ENCODE results near the gene ZCCHC7. TPM values are rescaled to one million over a fixed set of nuclear protein-coding genes. Genes with fewer than 3 reads are reported as not detected.

Gene ZCCHC7
- total and polyA plus RNA-seq, 2 experiments from 2014 or later: 29.8 to 38.8 TPM

DNA sequence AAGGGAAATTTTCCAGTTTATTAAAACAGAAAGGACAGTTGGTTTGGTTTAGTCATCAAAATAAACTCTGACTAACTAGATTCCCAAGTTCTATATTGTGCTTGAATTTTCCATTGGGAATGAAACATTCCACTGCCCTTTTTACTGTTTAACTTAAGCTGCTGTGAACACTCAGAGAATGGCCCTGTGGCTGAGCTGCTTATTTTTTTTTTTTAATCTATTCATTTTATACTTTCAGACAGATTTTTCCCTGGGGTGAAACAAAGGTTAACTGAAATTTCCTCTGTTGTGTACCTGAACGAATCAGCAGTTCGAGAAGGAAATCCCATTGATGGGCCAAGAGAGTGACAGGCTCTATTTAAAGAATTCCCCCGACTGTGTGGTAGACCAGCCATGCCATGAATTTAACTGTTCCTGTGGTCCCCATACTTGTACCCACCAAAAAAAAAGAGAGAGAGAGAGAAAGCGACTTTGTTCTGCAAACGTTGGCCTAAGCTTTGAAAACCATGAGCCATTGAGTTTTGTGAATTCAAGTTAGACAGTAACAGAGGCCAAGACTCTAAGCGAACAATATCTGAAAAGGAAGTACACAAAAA is 163.5 kb downstream of the ZCCHC7 start:
- ATAC-seq (peak; percentile 68), DNase-seq (ENCODE audit: low spot score) (peak; percentile 21)
- Histone ChIP-seq H3K27me3 (ENCODE audit: insufficient read depth) (no peaks in the 10 kb centered on the region), H3F3A (replicated peaks; ENCODE audit: low read depth) (no peaks in the 10 kb centered on the region), H4K20me1 (replicated peaks; ENCODE audit: insufficient read depth) (no peaks in the 10 kb centered on the region), H3K4me2 (peak overlapping the region; percentile 44; the same call in 1 of the 2 replicates), H3K79me2 (replicated peaks; ENCODE audit: insufficient read depth) (peaks cover 16% of the 10 kb centered on the region), H3K4me1 (ENCODE audit: insufficient read depth) (peaks cover 19% of the 10 kb centered on the region), H3K36me3 (ENCODE audit: insufficient read depth) (no peaks in the 10 kb centered on the region), H2AFZ (no peak overlapping the region), H3K27ac (ENCODE audit: low read depth) (no peak overlapping the region), H3K4me3 (no peak overlapping the region), H3K9me2 (ENCODE audit: insufficient read depth) (no peaks in the 10 kb centered on the region)
- no peaks in the 10 kb centered on the region; the same call in 2 of the 3 replicates for H3K9me3 Mint-ChIP-seq
- H3K4me1 Mint-ChIP-seq: peaks cover 10% of the 10 kb centered on the region
- no peak overlapping the region for H3K4me3 Mint-ChIP-seq
- H3K27me3 Mint-ChIP-seq (ENCODE audit: insufficient read depth, low read depth, poor library complexity): peaks cover 1% of the 10 kb centered on the region
- peak overlapping the region; percentile 9; the same call in 1 of the 2 replicates for H3K27ac Mint-ChIP-seq
- no peaks in the 10 kb centered on the region for H3K36me3 Mint-ChIP-seq (ENCODE audit: low read depth)
- TF ChIP-seq EZH2 (IDR thresholded peaks at IDR 0.05; ENCODE audit: low read depth, unreplicated experiment) (no peak), EZH2phosphoT487 (IDR thresholded peaks at IDR 0.05; ENCODE audit: unreplicated experiment) (no peak), REST (IDR thresholded peaks at IDR 0.05; ENCODE audit: unreplicated experiment) (no peak), ETS1 (IDR thresholded peaks at IDR 0.05) (no peak), ZNF331 (CRISPR knock-in tag; IDR thresholded peaks at IDR 0.05; ENCODE audit: low read depth) (no peak), STAT1 (IDR thresholded peaks at IDR 0.05; ENCODE audit: unreplicated experiment) (no peak), ZNF114 (CRISPR knock-in tag; IDR thresholded peaks at IDR 0.05) (no peak), JUNB (IDR thresholded peaks at IDR 0.05; ENCODE audit: unreplicated experiment) (no peak), NANOG (IDR thresholded peaks at IDR 0.05; ENCODE audit: borderline replicate concordance) (no peak), CTCF (conservative IDR thresholded peaks at IDR 0.05; ENCODE audit: low read depth in 2 of 2) (no peak), CREB1 (CRISPR knock-in tag; IDR thresholded peaks at IDR 0.05; ENCODE audit: low read depth) (no peak), POLR2AphosphoS5 (IDR thresholded peaks at IDR 0.05; ENCODE audit: low read depth) (no peak)
- TF ChIP-seq, protein P1, sequence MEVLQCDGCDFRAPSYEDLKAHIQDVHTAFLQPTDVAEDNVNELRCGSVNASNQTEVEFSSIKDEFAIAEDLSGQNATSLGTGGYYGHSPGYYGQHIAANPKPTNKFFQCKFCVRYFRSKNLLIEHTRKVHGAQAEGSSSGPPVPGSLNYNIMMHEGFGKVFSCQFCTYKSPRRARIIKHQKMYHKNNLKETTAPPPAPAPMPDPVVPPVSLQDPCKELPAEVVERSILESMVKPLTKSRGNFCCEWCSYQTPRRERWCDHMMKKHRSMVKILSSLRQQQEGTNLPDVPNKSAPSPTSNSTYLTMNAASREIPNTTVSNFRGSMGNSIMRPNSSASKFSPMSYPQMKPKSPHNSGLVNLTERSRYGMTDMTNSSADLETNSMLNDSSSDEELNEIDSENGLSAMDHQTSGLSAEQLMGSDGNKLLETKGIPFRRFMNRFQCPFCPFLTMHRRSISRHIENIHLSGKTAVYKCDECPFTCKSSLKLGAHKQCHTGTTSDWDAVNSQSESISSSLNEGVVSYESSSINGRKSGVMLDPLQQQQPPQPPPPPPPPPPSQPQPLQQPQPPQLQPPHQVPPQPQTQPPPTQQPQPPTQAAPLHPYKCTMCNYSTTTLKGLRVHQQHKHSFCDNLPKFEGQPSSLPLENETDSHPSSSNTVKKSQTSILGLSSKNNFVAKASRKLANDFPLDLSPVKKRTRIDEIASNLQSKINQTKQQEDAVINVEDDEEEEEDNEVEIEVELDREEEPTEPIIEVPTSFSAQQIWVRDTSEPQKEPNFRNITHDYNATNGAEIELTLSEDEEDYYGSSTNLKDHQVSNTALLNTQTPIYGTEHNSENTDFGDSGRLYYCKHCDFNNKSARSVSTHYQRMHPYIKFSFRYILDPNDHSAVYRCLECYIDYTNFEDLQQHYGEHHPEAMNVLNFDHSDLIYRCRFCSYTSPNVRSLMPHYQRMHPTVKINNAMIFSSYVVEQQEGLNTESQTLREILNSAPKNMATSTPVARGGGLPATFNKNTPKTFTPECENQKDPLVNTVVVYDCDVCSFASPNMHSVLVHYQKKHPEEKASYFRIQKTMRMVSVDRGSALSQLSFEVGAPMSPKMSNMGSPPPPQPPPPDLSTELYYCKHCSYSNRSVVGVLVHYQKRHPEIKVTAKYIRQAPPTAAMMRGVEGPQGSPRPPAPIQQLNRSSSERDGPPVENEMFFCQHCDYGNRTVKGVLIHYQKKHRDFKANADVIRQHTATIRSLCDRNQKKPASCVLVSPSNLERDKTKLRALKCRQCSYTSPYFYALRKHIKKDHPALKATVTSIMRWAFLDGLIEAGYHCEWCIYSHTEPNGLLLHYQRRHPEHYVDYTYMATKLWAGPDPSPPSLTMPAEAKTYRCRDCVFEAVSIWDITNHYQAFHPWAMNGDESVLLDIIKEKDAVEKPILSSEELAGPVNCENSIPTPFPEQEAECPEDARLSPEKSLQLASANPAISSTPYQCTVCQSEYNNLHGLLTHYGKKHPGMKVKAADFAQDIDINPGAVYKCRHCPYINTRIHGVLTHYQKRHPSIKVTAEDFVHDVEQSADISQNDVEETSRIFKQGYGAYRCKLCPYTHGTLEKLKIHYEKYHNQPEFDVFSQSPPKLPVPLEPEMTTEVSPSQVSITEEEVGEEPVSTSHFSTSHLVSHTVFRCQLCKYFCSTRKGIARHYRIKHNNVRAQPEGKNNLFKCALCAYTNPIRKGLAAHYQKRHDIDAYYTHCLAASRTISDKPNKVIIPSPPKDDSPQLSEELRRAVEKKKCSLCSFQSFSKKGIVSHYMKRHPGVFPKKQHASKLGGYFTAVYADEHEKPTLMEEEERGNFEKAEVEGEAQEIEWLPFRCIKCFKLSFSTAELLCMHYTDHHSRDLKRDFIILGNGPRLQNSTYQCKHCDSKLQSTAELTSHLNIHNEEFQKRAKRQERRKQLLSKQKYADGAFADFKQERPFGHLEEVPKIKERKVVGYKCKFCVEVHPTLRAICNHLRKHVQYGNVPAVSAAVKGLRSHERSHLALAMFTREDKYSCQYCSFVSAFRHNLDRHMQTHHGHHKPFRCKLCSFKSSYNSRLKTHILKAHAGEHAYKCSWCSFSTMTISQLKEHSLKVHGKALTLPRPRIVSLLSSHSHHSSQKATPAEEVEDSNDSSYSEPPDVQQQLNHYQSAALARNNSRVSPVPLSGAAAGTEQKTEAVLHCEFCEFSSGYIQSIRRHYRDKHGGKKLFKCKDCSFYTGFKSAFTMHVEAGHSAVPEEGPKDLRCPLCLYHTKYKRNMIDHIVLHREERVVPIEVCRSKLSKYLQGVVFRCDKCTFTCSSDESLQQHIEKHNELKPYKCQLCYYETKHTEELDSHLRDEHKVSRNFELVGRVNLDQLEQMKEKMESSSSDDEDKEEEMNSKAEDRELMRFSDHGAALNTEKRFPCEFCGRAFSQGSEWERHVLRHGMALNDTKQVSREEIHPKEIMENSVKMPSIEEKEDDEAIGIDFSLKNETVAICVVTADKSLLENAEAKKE (CRISPR knock-in tag; IDR thresholded peaks at IDR 0.05): no peak
